H1 (cell line): Measurements from ENCODE around the gene TUBE1. TPM values are rescaled to one million over a fixed set of nuclear protein-coding genes. Genes with fewer than 3 reads are reported as not detected.

Source experiments
- CTCF ChIA-PET: fragments of 300-600 bp; sonication (Branson Sonifier 250); formaldehyde crosslinking; loops from one replicate; lab custom pipeline; 2021; ENCODE audit not compliant: partially characterized antibody; lab: Charles Lee
- POLR2A ChIA-PET: fragments of 300-600 bp; sonication (Branson Sonifier 250); formaldehyde crosslinking; loops from one replicate; lab custom pipeline; 2021; ENCODE audit warnings: inconsistent platforms; ENCODE audit not compliant: partially characterized antibody; lab: Charles Lee
- DNase-seq, 2 experiments: peaks; one replicate each; pipeline versions ENCODE4 v3.0.0 to v3.0.0-alpha.2; 2010 to 2022; ENCODE audit warnings: low spot score in 2 of 2, low read depth in 1 of 2, mixed read lengths in 1 of 2
- FAIRE-seq: peaks from 2 replicates; lab custom pipeline; 2011; peaks lifted over from hg19 to GRCh38; lab: Jason Lieb, UNC
- H2AFZ ChIP-seq: 2 replicates; pipeline ENCODE4 v1.8.1; 2012; ENCODE audit warnings: low read length, inconsistent platforms
- H2AK5ac ChIP-seq: 2 replicates; pipeline ENCODE4 v1.6.1; 2013; ENCODE audit warnings: low read depth, low read length
- H2BK120ac ChIP-seq: replicated peaks from 2 replicates; pipeline ENCODE3; 2013; ENCODE audit warnings: low read depth, low read length, inconsistent platforms
- H2BK12ac ChIP-seq: 2 replicates; pipeline ENCODE4 v1.6.1; 2013; ENCODE audit warnings: low read depth, low read length
- H2BK15ac ChIP-seq: 2 replicates; pipeline ENCODE4 v1.6.1; 2013; ENCODE audit warnings: low read length
- H2BK20ac ChIP-seq: 2 replicates; pipeline ENCODE4 v1.6.1; 2013; ENCODE audit warnings: low read length
- H2BK5ac ChIP-seq: 2 replicates; pipeline ENCODE4 v1.6.1; 2013; ENCODE audit warnings: low read depth, low read length
- H3K14ac ChIP-seq: 2 replicates; pipeline ENCODE4 v1.6.1; 2013; ENCODE audit warnings: inconsistent platforms; ENCODE audit not compliant: insufficient read length
- H3K18ac ChIP-seq: 2 replicates; pipeline ENCODE4 v1.6.1; 2013; ENCODE audit warnings: low read length; ENCODE audit errors: extremely low read depth
- H3K23ac ChIP-seq: 2 replicates; pipeline ENCODE4 v1.6.1; 2013; ENCODE audit warnings: inconsistent platforms; ENCODE audit not compliant: insufficient read length
- H3K23me2 ChIP-seq: 2 replicates; pipeline ENCODE4 v1.6.1; 2013; ENCODE audit warnings: low read depth, low read length
- H3K27ac ChIP-seq: 2 replicates; pipeline ENCODE4 v1.6.1; 2011; ENCODE audit warnings: low read depth, low read length, inconsistent platforms
- H3K27me3 ChIP-seq, 4 experiments: replicated peaks in 1 of 4; 1 replicate in 1 of 4; 2 replicates in 3 of 4; pipeline versions ENCODE4 v1.6.1 to v1.8.1; 2011 to 2013; ENCODE audit warnings: low read length in 3 of 4, mild to moderate bottlenecking in 3 of 4, inconsistent platforms in 2 of 4, mixed read lengths in 2 of 4, moderate library complexity in 1 of 4; ENCODE audit not compliant: control insufficient read depth in 3 of 4, insufficient read depth in 3 of 4; ENCODE audit errors: extremely low read depth in 1 of 4
- H3K36me3 ChIP-seq, 4 experiments: 2 replicates each; pipeline versions ENCODE4 v1.6.1 to v1.8.1; 2011 to 2013; ENCODE audit warnings: mild to moderate bottlenecking in 4 of 4, low read length in 3 of 4, moderate library complexity in 2 of 4, control low read depth in 1 of 4, inconsistent platforms in 1 of 4; ENCODE audit not compliant: insufficient read depth in 4 of 4, control insufficient read depth in 2 of 4
- H3K4ac ChIP-seq: replicated peaks from 2 replicates; pipeline ENCODE3; 2013; ENCODE audit warnings: low read length, low read depth, mixed read lengths, inconsistent platforms; ENCODE audit not compliant: insufficient read length
- H3K4me1 ChIP-seq, 4 experiments: replicated peaks in 1 of 4; 1 replicate in 1 of 4; 2 replicates in 3 of 4; pipeline versions ENCODE4 v1.6.1 to v1.8.1; 2011 to 2013; ENCODE audit warnings: low read length in 3 of 4, inconsistent platforms in 2 of 4, mixed read lengths in 1 of 4; ENCODE audit not compliant: insufficient read depth in 4 of 4, control insufficient read depth in 3 of 4
- H3K4me2 ChIP-seq, 2 experiments: 2 replicates each; pipeline versions ENCODE4 v1.6.1 to v1.8.1; 2011 to 2013; ENCODE audit warnings: low read depth in 2 of 2, low read length in 2 of 2, control low read depth in 1 of 2, inconsistent platforms in 1 of 2, mild to moderate bottlenecking in 1 of 2; ENCODE audit not compliant: insufficient read depth in 1 of 2
- H3K4me3 ChIP-seq, 4 experiments: fragments of 200-600, 300-600 bp in 1 of 4; sonication (generic), shearing (Covaris generic), sonication (Bioruptor Twin) in 1 of 4; 2 replicates each; pipeline versions ENCODE4 v1.5.1 to v1.8.1; 2011 to 2016; ENCODE audit warnings: low read length in 4 of 4, low read depth in 3 of 4, control low read depth in 2 of 4, inconsistent platforms in 2 of 4, mild to moderate bottlenecking in 2 of 4, mixed read lengths in 1 of 4, moderate library complexity in 1 of 4; ENCODE audit not compliant: insufficient read depth in 2 of 4; ENCODE audit errors: extremely low read depth in 1 of 4
- H3K56ac ChIP-seq: replicated peaks from 2 replicates; pipeline ENCODE3; 2013; ENCODE audit warnings: low read depth, mild to moderate bottlenecking, mixed read lengths, low read length, inconsistent platforms; ENCODE audit not compliant: insufficient read length
- H3K79me1 ChIP-seq: 2 replicates; pipeline ENCODE4 v1.6.1; 2013; ENCODE audit warnings: low read depth, low read length, control low read depth
- H3K79me2 ChIP-seq, 2 experiments: 2 replicates each; pipeline versions ENCODE4 v1.6.1 to v1.8.1; 2012 to 2013; ENCODE audit warnings: low read length in 2 of 2, mild to moderate bottlenecking in 2 of 2, inconsistent platforms in 1 of 2; ENCODE audit not compliant: insufficient read depth in 2 of 2, control insufficient read depth in 1 of 2
- H3K9ac ChIP-seq, 4 experiments: replicated peaks in 1 of 4; 1 replicate in 1 of 4; 2 replicates in 3 of 4; pipeline versions ENCODE4 v1.6.1 to v1.8.1; 2011 to 2013; ENCODE audit warnings: low read depth in 3 of 4, low read length in 3 of 4, control low read depth in 2 of 4, mild to moderate bottlenecking in 2 of 4, moderate library complexity in 2 of 4, inconsistent platforms in 1 of 4; ENCODE audit errors: extremely low read depth in 1 of 4
- H3K9me3 ChIP-seq, 2 experiments: 2 replicates each; pipeline versions ENCODE4 v1.6.1 to v1.8.1; 2012 to 2013; ENCODE audit warnings: mild to moderate bottlenecking in 2 of 2, moderate library complexity in 2 of 2, control low read depth in 1 of 2, inconsistent platforms in 1 of 2, low read depth in 1 of 2, low read length in 1 of 2, mixed read lengths in 1 of 2; ENCODE audit not compliant: insufficient read depth in 2 of 2
- H4K20me1 ChIP-seq, 2 experiments: replicated peaks in 1 of 2; 2 replicates each; pipeline versions ENCODE3 to v1.8.1; 2011 to 2013; ENCODE audit warnings: inconsistent platforms in 2 of 2, low read length in 2 of 2, mild to moderate bottlenecking in 1 of 2; ENCODE audit not compliant: insufficient read depth in 2 of 2, control insufficient read depth in 1 of 2
- H4K5ac ChIP-seq: 2 replicates; pipeline ENCODE4 v1.6.1; 2013; ENCODE audit warnings: low read length, low read depth, mixed read lengths, inconsistent platforms; ENCODE audit not compliant: insufficient read length
- H4K8ac ChIP-seq: 2 replicates; pipeline ENCODE4 v1.8.0; 2013; ENCODE audit warnings: mild to moderate bottlenecking, moderate library complexity, low read length, inconsistent platforms; ENCODE audit not compliant: insufficient read depth; ENCODE audit errors: extremely low read depth
- H4K91ac ChIP-seq: replicated peaks from 2 replicates; pipeline ENCODE3; 2013; ENCODE audit warnings: low read length, mixed read lengths, inconsistent platforms; ENCODE audit not compliant: insufficient read length
- ASH2L ChIP-seq: fragments of 200-600, 300-600 bp; sonication (generic); IDR thresholded peaks from one replicate; pipeline ENCODE4 v1.7.1; 2017; ENCODE audit warnings: low read length
- CBX5 ChIP-seq: fragments of 300-800, 300-1000 bp; sonication (generic); IDR thresholded peaks from 2 replicates; pipeline ENCODE4 v1.7.1; 2016; ENCODE audit warnings: antibody characterized with exemption, low read length, low read depth
- CHD2 ChIP-seq: IDR thresholded peaks from 2 replicates; pipeline ENCODE4 v1.6.1; 2012; ENCODE audit warnings: low read length, improper control_type of control experiment
- CTBP2 ChIP-seq: IDR thresholded peaks from 2 replicates; pipeline ENCODE4 v1.7.0; 2011; ENCODE audit warnings: borderline replicate concordance, mild to moderate bottlenecking, moderate library complexity, mixed read lengths, low read length; ENCODE audit not compliant: insufficient read depth, insufficient read length
- EP300 ChIP-seq, 2 experiments: IDR thresholded peaks; 1 replicate in 1 of 2; 2 replicates in 1 of 2; pipeline ENCODE4 v1.6.1; 2011 to 2012; ENCODE audit warnings: low read depth in 2 of 2, low read length in 2 of 2, mild to moderate bottlenecking in 2 of 2, borderline replicate concordance in 1 of 2, inconsistent platforms in 1 of 2, moderate library complexity in 1 of 2
- KDM1A ChIP-seq: fragments of 200-600, 300-600 bp; sonication (generic); IDR thresholded peaks from 2 replicates; pipeline ENCODE4 v1.7.1; 2016; ENCODE audit warnings: mild to moderate bottlenecking, low read length, borderline replicate concordance
- KDM4A ChIP-seq: IDR thresholded peaks from one replicate; pipeline ENCODE4 v1.7.1; 2012; ENCODE audit warnings: low read depth, mild to moderate bottlenecking, moderate library complexity, low read length, inconsistent platforms; ENCODE audit not compliant: severe bottlenecking
- KDM5A ChIP-seq: fragments of 200-600 bp; IDR thresholded peaks from 2 replicates; pipeline ENCODE4 v1.7.1; 2012; ENCODE audit warnings: mild to moderate bottlenecking, low read length, inconsistent platforms, mixed read lengths
- NRF1 ChIP-seq: IDR thresholded peaks from 2 replicates; pipeline ENCODE4 v1.6.1; 2011; ENCODE audit warnings: mild to moderate bottlenecking, low read depth, low read length, improper control_type of control experiment
- RFX5 ChIP-seq: IDR thresholded peaks from 2 replicates; pipeline ENCODE4 v1.6.1; 2011; ENCODE audit warnings: low read depth, low read length, improper control_type of control experiment, borderline replicate concordance
- SIN3A ChIP-seq, 2 experiments: IDR thresholded peaks in 1 of 2; conservative IDR thresholded peaks in 1 of 2; 2 replicates each; pipeline ENCODE4 v1.6.1; 2011 to 2012; ENCODE audit warnings: low read length in 2 of 2, improper control_type of control experiment in 1 of 2, low read depth in 1 of 2, mild to moderate bottlenecking in 1 of 2
- SRF ChIP-seq: IDR thresholded peaks from 2 replicates; pipeline ENCODE4 v1.6.1; 2011; ENCODE audit warnings: mild to moderate bottlenecking, low read depth, low read length, moderate library complexity
- TEAD4 ChIP-seq: IDR thresholded peaks from 2 replicates; pipeline ENCODE4 v1.6.1; 2012; ENCODE audit warnings: low read depth, low read length, inconsistent platforms, mixed read lengths
- YY1 ChIP-seq: IDR thresholded peaks from 2 replicates; pipeline ENCODE4 v1.6.1; 2011; ENCODE audit warnings: low read depth, mild to moderate bottlenecking, low read length
- WGBS, 2 experiments: shearing (Covaris generic) in 1 of 2; methylation state at CpG; one replicate each; pipeline versions ENCODE4 v1.1.6 to v1.1.7; 2013 to 2015; ENCODE audit warnings: low lambda C conversion rate in 2 of 2, mixed read lengths in 2 of 2, inconsistent platforms in 1 of 2, low coverage in 1 of 2, missing lambda C conversion rate in 1 of 2; ENCODE audit not compliant: insufficient replicate concordance in 2 of 2, insufficient coverage in 1 of 2, insufficient read length in 1 of 2; ENCODE audit errors: extremely low coverage in 1 of 2, missing lambda C conversion rate in 1 of 2; 5-methylcytosine and 5-hydroxymethylcytosine counted together
- polyA plus RNA-seq, 7 experiments: library from polyadenylated mRNA; depleted of rRNA in 3 of 7; stranded (reverse) in 5 of 7; unstranded in 2 of 7; fragments of >200 nt in 5 of 7; fragments of 200-250 nt in 2 of 7; gene quantifications; 1 replicate in 5 of 7; 2 replicates in 1 of 7; 4 replicates in 1 of 7; pipeline versions ENCODE4 v1.2.1 to v1.2.3, GENCODE V29; 2011 to 2013; ENCODE audit warnings: missing spikeins in 2 of 7, mixed read lengths in 2 of 7
- total RNA-seq: library from RNA; stranded (reverse); fragmentation: NEBNext Ultra II Directional; extraction: Animal tissue kit (Norgen Biotek cat#: 25700); gene quantifications from 2 replicates; pipeline ENCODE4 v1.2.1, GENCODE V29; 2021

Gene TUBE1
- total and polyA plus RNA-seq, 2 of the 8 experiments (the other 6 are each of a cell fraction or from before 2014, with no cell fraction given): 8.0 to 15.9 TPM

GRCh38 chr6:112037783-112038216 is 49.5 kb downstream of the TUBE1 start:
- Histone ChIP-seq H3K18ac (no peak overlapping the region), H2BK120ac (no peak overlapping the region), H4K91ac (no peak overlapping the region), H4K5ac (no peak overlapping the region), H3K79me1 (no peaks in the 10 kb centered on the region), H3K23ac (no peak overlapping the region), H3K36me3 (no peaks in the 10 kb centered on the region), H2BK20ac (no peak overlapping the region), H2BK15ac (no peak overlapping the region), H3K4me2 (no peak overlapping the region), H2BK12ac (no peak overlapping the region), H4K8ac (no peak overlapping the region), H3K56ac (no peak overlapping the region), H3K27ac (no peak overlapping the region), H3K9me3 (no peaks in the 10 kb centered on the region), H3K79me2 (no peaks in the 10 kb centered on the region; a peak in 1 of 4 replicates), H3K27me3 (no peaks in the 10 kb centered on the region), H2AFZ (peak overlapping the region; percentile 31; the same call in 1 of the 2 replicates), H3K4me1 (no peaks in the 10 kb centered on the region), H3K23me2 (peaks cover 1% of the 10 kb centered on the region; the same call in 1 of the 2 replicates), H3K4me3 (no peak overlapping the region), H4K20me1 (no peaks in the 10 kb centered on the region), H3K9ac (no peak overlapping the region), H2AK5ac (no peak overlapping the region), H3K4ac (no peak overlapping the region), H3K14ac (no peak overlapping the region), H2BK5ac (no peak overlapping the region)
- ChIA-PET POLR2A (no interaction called here), CTCF (interaction anchor here (0.6 to 9.7 kb wide), 9 partner anchors 11 to 406 kb away, joined by 3 to 102 read pairs (median 3); no protein-coding TSS in a partner anchor)
- no peak for FAIRE-seq
- no peak for DNase-seq
- WGBS, 2 experiments: 88% methylated on average over 8 of the region's 8 CpGs; no CpG with 5 or more reads in 1 of the 2 experiments
- TF ChIP-seq SRF (no peak), SIN3A (conservative IDR thresholded peaks at IDR 0.05 in 1 of 2, IDR thresholded peaks at IDR 0.05 in 1 of 2; ENCODE audit: low read depth in 1 of 2, low read length in 2 of 2) (no peak), EP300 (IDR thresholded peaks at IDR 0.05; ENCODE audit: borderline replicate concordance in 1 of 2, low read depth in 2 of 2, low read length in 2 of 2) (no peak), ASH2L (no peak), KDM4A (no peak), CTBP2 (no peak), CHD2 (no peak), KDM1A (no peak), RFX5 (no peak), NRF1 (no peak), CBX5 (no peak), TEAD4 (no peak), KDM5A (no peak), YY1 (no peak)
